Epithelial cell of proximal tubule (primary cell): ENCODE results near the gene IQSEC1. TPM values are rescaled to one million over a fixed set of nuclear protein-coding genes. Genes with fewer than 3 reads are reported as not detected.

Source experiments
- DNase-seq: peaks from one replicate; pipeline ENCODE4 v3.0.0-alpha.2; 2011; ENCODE audit warnings: low read depth
- H3K4me3 ChIP-seq: 2 replicates; pipeline ENCODE4 v1.5.1; 2011; ENCODE audit warnings: low read depth, mild to moderate bottlenecking, low read length
- CTCF ChIP-seq: conservative IDR thresholded peaks from 2 replicates; pipeline ENCODE4 v1.5.1; 2012; ENCODE audit warnings: low read depth, mild to moderate bottlenecking, low read length
- total RNA-seq: library from RNA; depleted of rRNA; stranded (reverse); fragments of >200 nt; gene quantifications from 2 replicates; pipeline ENCODE4 v1.2.3, GENCODE V29; 2015

The IQSEC1 gene
- total RNA-seq, 1 donor from 2014 or later: 8.8 TPM

GRCh38 chr3:12920967-12921366 is 152.3 kb downstream of the IQSEC1 start:
- TF ChIP-seq CTCF: no peak
- DNase-seq: no peak
- H3K4me3 ChIP-seq: no peak overlapping the region

DNA sequence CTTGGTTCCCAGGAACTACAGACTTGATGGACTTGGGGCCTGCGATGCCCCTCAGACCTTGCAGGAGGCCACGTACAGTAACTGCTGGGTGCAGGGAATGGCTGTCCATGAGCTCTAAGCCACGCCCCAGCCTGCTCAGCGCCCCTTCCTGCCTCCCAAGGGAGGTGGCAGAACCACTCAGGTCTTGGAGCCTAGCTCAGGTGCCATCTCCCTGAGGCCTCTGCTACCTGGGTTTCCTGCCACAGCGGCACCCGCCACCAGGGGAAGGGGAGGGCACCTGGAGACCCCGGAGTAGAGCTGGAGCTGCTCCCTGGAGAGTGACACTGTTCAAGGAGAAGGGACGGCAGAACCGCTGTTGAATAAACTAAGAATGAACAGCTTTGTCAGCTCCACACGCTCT is 154.0 kb downstream of the IQSEC1 start:
- TF ChIP-seq CTCF: no peak
- H3K4me3 ChIP-seq: no peak overlapping the region
- DNase-seq: no peak

DNA sequence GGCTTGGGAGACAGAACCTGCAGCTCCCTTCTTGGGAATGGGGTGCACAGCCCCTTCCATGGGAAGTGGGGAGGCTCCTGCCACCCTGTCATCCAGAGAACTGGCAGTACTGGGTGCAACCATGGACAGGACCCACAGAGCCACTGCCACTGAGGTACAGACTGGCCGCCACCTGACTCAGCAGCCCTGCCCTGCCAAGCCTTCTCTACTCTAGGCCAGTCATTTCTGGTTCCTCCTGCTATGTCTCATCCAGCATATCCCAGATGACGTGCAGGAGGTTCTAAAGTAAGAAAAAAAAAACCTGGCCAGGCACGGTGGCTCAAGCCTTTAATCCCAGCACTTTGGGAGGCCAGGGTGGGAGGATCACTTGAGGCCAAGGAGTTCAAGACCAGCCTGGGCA is 155.0 kb downstream of the IQSEC1 start:
- H3K4me3 ChIP-seq: no peak overlapping the region
- no peak for TF ChIP-seq CTCF
- no peak for DNase-seq

- no peak for TF ChIP-seq CTCF
- no peak for DNase-seq
- no peak overlapping the region for H3K4me3 ChIP-seq
These were observed 157.1 kb downstream of the IQSEC1 start for GRCh38 chr3:12916159-12916558.

DNA sequence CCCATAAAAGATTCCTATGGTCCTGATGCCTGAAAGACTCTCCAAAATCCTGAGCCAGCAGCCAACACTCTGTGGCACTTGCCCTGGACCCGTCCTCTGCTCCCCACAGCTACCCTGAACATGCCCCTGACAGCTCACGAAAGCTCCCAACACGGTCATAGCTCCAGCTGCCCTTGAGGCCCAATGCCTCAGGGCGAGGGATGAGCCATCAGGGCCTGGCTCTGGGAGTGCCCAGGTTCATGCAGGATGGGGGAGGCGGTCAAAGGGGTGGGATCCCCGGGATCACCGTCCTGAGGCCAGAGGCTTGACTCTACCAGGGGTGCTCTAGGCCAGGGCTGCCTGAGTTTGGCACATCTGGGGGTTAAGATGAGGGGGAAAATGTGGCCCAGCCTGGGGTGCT is 159.1 kb downstream of the IQSEC1 start:
- no peak for TF ChIP-seq CTCF
- no peak overlapping the region for H3K4me3 ChIP-seq
- DNase-seq: no peak

GRCh38 chr3:12911881-12912415 is 161.3 kb downstream of the IQSEC1 start:
- no peak overlapping the region for H3K4me3 ChIP-seq
- DNase-seq: no peak
- no peak for TF ChIP-seq CTCF

DNA sequence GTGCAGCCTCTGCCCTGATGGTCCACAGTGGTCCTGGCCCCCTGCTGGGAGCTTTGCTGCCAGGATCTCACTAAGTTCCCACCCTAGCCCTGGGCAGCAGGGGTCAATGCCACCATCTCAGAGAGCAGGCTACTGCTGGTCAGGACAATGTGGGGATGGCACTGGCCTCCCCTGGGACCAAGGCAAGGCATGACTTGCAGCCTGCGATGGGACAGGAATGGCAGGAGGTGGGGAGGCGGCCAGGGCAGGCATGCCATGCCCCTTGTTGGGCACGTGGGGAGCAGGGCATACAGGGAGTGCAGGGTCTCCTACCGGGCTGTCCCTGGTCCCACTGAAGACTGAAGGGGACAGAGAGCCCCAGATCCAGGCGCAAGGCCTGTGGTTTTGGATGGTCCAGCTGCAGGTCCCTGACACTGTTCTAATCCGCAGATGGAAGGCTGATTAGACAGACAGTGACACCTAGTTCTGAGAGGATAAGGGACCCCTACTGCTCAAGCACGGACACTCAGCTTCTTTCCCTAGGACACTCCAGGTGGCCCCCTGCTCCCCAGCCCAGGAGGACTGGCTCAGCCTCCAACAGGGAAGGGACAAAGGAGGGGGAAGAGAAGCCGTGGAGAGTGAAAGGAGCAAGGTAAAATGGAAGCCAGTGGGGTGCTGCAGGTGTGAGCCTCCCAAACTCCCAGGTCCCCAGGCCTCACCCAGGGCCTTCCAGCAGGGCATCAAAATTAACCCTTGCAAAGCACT is 162.7 kb downstream of the IQSEC1 start:
- DNase-seq: no peak
- H3K4me3 ChIP-seq: no peak overlapping the region
- TF ChIP-seq CTCF: no peak
